Stomach (tissue), 9 donors: ENCODE measurements around the gene SBSN. TPM values are rescaled to one million over a fixed set of nuclear protein-coding genes. Genes with fewer than 3 reads are reported as not detected.

ENCODE experiments used
- DNase-seq, 2 donors: peaks; one replicate each; pipeline versions ENCODE4 v3.0.0 to v3.0.0-alpha.2; 2013 to 2019
- H3K27ac ChIP-seq, 5 donors: fragments of 200-600 bp in 4 of 5; sonication (generic) in 4 of 5; one replicate each; pipeline ENCODE4 v1.5.1; 2013 to 2019; ENCODE audit warnings: mild to moderate bottlenecking in 1 of 5, moderate library complexity in 1 of 5
- H3K27me3 ChIP-seq, 3 donors: fragments of 200-600 bp; sonication (generic); one replicate each; pipeline ENCODE4 v1.5.1; 2017 to 2019; ENCODE audit warnings: mixed run types in 1 of 3
- H3K36me3 ChIP-seq, 4 donors: fragments of 200-600 bp; sonication (generic); 1 replicate in 3 of 4; 2 replicates in 1 of 4; pipeline ENCODE4 v1.5.1; 2016 to 2019
- H3K4me1 ChIP-seq, 4 donors: fragments of 200-600 bp; sonication (generic); one replicate each; pipeline ENCODE4 v1.5.1; 2016 to 2019
- H3K4me3 ChIP-seq, 4 donors: fragments of 200-600 bp; sonication (generic) in 3 of 4; one replicate each; pipeline ENCODE4 v1.5.1; 2016 to 2019; ENCODE audit warnings: mild to moderate bottlenecking in 1 of 4
- H3K9me3 ChIP-seq, 4 donors: fragments of 200-600 bp; sonication (generic); one replicate each; pipeline ENCODE4 v1.5.1; 2016 to 2019
- CTCF ChIP-seq, 7 experiments: fragments of 450-650 bp in 4 of 7; fragments of 200-600 bp in 3 of 7; sonication (generic) in 3 of 7; IDR thresholded peaks; one replicate each; pipeline ENCODE4 v1.5.1; 2016 to 2019; ENCODE audit warnings: antibody characterized with exemption in 7 of 7, control low read depth in 2 of 7, mild to moderate bottlenecking in 1 of 7
- EP300 ChIP-seq: sonication (generic); formaldehyde crosslinking; IDR thresholded peaks from one replicate; pipeline ENCODE4 v1.6.1; 2017; ENCODE audit warnings: antibody characterized with exemption
- POLR2A ChIP-seq, 4 donors: fragments of 450-650 bp; IDR thresholded peaks; one replicate each; pipeline ENCODE4 v1.6.1; 2016; ENCODE audit warnings: antibody characterized with exemption in 4 of 4, control low read depth in 2 of 4, mild to moderate bottlenecking in 1 of 4, moderate library complexity in 1 of 4
- POLR2AphosphoS5 ChIP-seq, 3 donors: sonication (generic); formaldehyde crosslinking; IDR thresholded peaks; one replicate each; pipeline ENCODE4 v1.6.1; 2016; ENCODE audit warnings: antibody characterized with exemption in 3 of 3
- WGBS, 5 donors: extraction: QIAGEN DNeasy Blood & Tissue Kit in 3 of 5; methylation state at CpG; one replicate each; pipeline versions ENCODE4 v1.1.5 to v1.1.7; 2013 to 2018; 5-methylcytosine and 5-hydroxymethylcytosine counted together
- intact Hi-C: fragments of 100-400 bp; cut with DNase I; formaldehyde crosslinking; loops from one replicate; pipeline ENCODE4 v1.15.1; 2023; ENCODE audit warnings: low total_unique reads
- polyA plus RNA-seq, 3 donors: library from polyadenylated mRNA; stranded (reverse); fragments of 200-250 nt; gene quantifications; one replicate each; pipeline ENCODE4 v1.2.3, GENCODE V29; 2013
- total RNA-seq, 5 donors: library from RNA; depleted of rRNA; stranded (reverse); fragments of >200 nt; gene quantifications; one replicate each; pipeline versions ENCODE4 v1.1.0 to v1.2.3, GENCODE V29; 2014 to 2016
- donor health status: healthy with polysubstance abuse.
- donor health status: Bipolar disorder and iron deficiency.
- donor health status: healthy.

The SBSN gene
- total and polyA plus RNA-seq, 8 donors, result 1.1 to 29.2 TPM; not detected in 6

GRCh38 chr19:35474104-35474503 lies 54.0 kb downstream of the SBSN start:
- no peak for DNase-seq
- intact Hi-C loops, result no loop called here
- no peak for TF ChIP-seq CTCF (IDR thresholded peaks at IDR 0.05)
- TF ChIP-seq POLR2AphosphoS5 (IDR thresholded peaks at IDR 0.05), result no peak
- TF ChIP-seq POLR2A (IDR thresholded peaks at IDR 0.05), result no peak
- TF ChIP-seq EP300, result no peak
- 90 to 96% (median 95%) methylated on average over 14 of the region's 14 CpGs for WGBS, 5 donors
- H3K4me3 ChIP-seq, result no peak overlapping the region
- H3K4me1 ChIP-seq, result peaks cover 0 to 7% (median 0%) of the 10 kb centered on the region in 4 donors
- H3K27ac ChIP-seq, result no peak overlapping the region
- no peaks in the 10 kb centered on the region for H3K36me3 ChIP-seq
- H3K9me3 ChIP-seq, result no peaks in the 10 kb centered on the region
- H3K27me3 ChIP-seq, result no peaks in the 10 kb centered on the region

Other genes with a start within 250 kb of the SBSN start
- 10 to 100 TPM in 1 of 5 donors, not detected in 4; 10.4 TPM for gene HAMP, start 245.8 kb downstream of the SBSN start, total RNA-seq
- gene HAMP, start 245.8 kb downstream of the SBSN start, polyA plus RNA-seq, result 1 to 10 TPM in 1 of 3 donors, under 1 TPM in 1, not detected in 1; 0.60 to 6.6 TPM
- gene MAG, start 236.2 kb downstream of the SBSN start, total RNA-seq, result 1 to 10 TPM in 1 of 5 donors, under 1 TPM in 1, not detected in 3; 0.73 to 5.5 TPM
- gene MAG, start 236.2 kb downstream of the SBSN start, polyA plus RNA-seq, result under 1 TPM in 1 of 3 donors, not detected in 2; 0.05 TPM
- gene CD22, start 199.1 kb downstream of the SBSN start, total RNA-seq, result 1 to 10 TPM in 2 of 5 donors, not detected in 3; 3.1 to 5.7 TPM
- 1 to 10 TPM; 2.0 to 5.5 (median 4.0) TPM for gene CD22, start 199.1 kb downstream of the SBSN start, polyA plus RNA-seq
- under 1 TPM in 1 of 5 donors, not detected in 4; 0.18 TPM for gene FFAR1, start 180.4 kb downstream of the SBSN start, total RNA-seq
- gene FFAR1, start 180.4 kb downstream of the SBSN start, polyA plus RNA-seq, result not detected
- gene FFAR3, start 169.9 kb downstream of the SBSN start, total RNA-seq, result not detected
- under 1 TPM in 2 of 3 donors, not detected in 1; 0.30 to 0.56 TPM for gene FFAR3, start 169.9 kb downstream of the SBSN start, polyA plus RNA-seq
- gene GPR42, start 157.2 kb downstream of the SBSN start, total RNA-seq, result not detected
- gene GPR42, start 157.2 kb downstream of the SBSN start, polyA plus RNA-seq, result under 1 TPM in 1 of 3 donors, not detected in 2; 0.19 TPM
- 1 to 10 TPM in 1 of 5 donors, not detected in 4; 1.4 TPM for gene FFAR2, start 80.1 kb downstream of the SBSN start, total RNA-seq
- under 1 TPM; 0.35 to 0.62 (median 0.46) TPM for gene FFAR2, start 80.1 kb downstream of the SBSN start, polyA plus RNA-seq
- not detected for gene KRTDAP, start 37.8 kb downstream of the SBSN start, total RNA-seq
- 1 to 10 TPM in 2 of 3 donors, not detected in 1; 2.3 to 3.0 TPM for gene KRTDAP, start 37.8 kb downstream of the SBSN start, polyA plus RNA-seq
- 10 to 100 TPM in 2 of 5 donors, 1 to 10 TPM in 2, not detected in 1; 4.9 to 36.9 (median 20.2) TPM for gene DMKN, start 14.7 kb downstream of the SBSN start, total RNA-seq
- 100 to 1,000 TPM in 1 of 3 donors, 10 to 100 TPM in 2; 76.7 to 139 (median 83.6) TPM for gene DMKN, start 14.7 kb downstream of the SBSN start, polyA plus RNA-seq
- gene GAPDHS, start 5.1 kb upstream of the SBSN start, total RNA-seq, result not detected
- gene GAPDHS, start 5.1 kb upstream of the SBSN start, polyA plus RNA-seq, result not detected
- 100 to 1,000 TPM in 1 of 5 donors, 10 to 100 TPM in 3, 1 to 10 TPM in 1; 7.0 to 121 (median 57.6) TPM for gene TMEM147, start 17.3 kb upstream of the SBSN start, total RNA-seq
- 100 to 1,000 TPM in 1 of 3 donors, 10 to 100 TPM in 2; 63.4 to 131 (median 77.4) TPM for gene TMEM147, start 17.3 kb upstream of the SBSN start, polyA plus RNA-seq
- gene ATP4A, start 35.3 kb upstream of the SBSN start, total RNA-seq, result 100 to 1,000 TPM in 4 of 5 donors, 1 to 10 TPM in 1; 9.8 to 890 (median 236) TPM
- gene ATP4A, start 35.3 kb upstream of the SBSN start, polyA plus RNA-seq, result 100 to 1,000 TPM; 257 to 357 (median 345) TPM
- not detected for gene PMIS2, start 57.9 kb upstream of the SBSN start, total RNA-seq
- gene PMIS2, start 57.9 kb upstream of the SBSN start, polyA plus RNA-seq, result not detected
- gene HAUS5, start 84.4 kb upstream of the SBSN start, total RNA-seq, result 10 to 100 TPM in 1 of 5 donors, 1 to 10 TPM in 4; 4.1 to 23.2 (median 4.9) TPM
- gene HAUS5, start 84.4 kb upstream of the SBSN start, polyA plus RNA-seq, result 10 to 100 TPM in 1 of 3 donors, 1 to 10 TPM in 2; 4.4 to 17.0 (median 5.6) TPM
- gene RBM42, start 100.7 kb upstream of the SBSN start, total RNA-seq, result 100 to 1,000 TPM in 1 of 5 donors, 10 to 100 TPM in 4; 26.6 to 133 (median 46.9) TPM
- 10 to 100 TPM; 56.5 to 60.8 (median 58.6) TPM for gene RBM42, start 100.7 kb upstream of the SBSN start, polyA plus RNA-seq
- gene ETV2, start 113.4 kb upstream of the SBSN start, total RNA-seq, result 10 to 100 TPM in 1 of 5 donors, under 1 TPM in 1, not detected in 3; 0.55 to 11.7 TPM
- gene ETV2, start 113.4 kb upstream of the SBSN start, polyA plus RNA-seq, result 1 to 10 TPM; 4.5 to 6.3 (median 6.1) TPM
- 100 to 1,000 TPM; 198 to 680 (median 373) TPM for gene COX6B1, start 120.0 kb upstream of the SBSN start, total RNA-seq
- gene COX6B1, start 120.0 kb upstream of the SBSN start, polyA plus RNA-seq, result 1,000 to 10,000 TPM; 1,105 to 1,293 (median 1,217) TPM
- not detected for gene UPK1A, start 138.2 kb upstream of the SBSN start, total RNA-seq
- gene UPK1A, start 138.2 kb upstream of the SBSN start, polyA plus RNA-seq, result under 1 TPM in 1 of 3 donors, not detected in 2; 0.08 TPM
- 1 to 10 TPM in 1 of 5 donors, not detected in 4; 8.2 TPM for gene ZBTB32, start 176.2 kb upstream of the SBSN start, total RNA-seq
- under 1 TPM in 2 of 3 donors, not detected in 1; 0.43 to 0.46 TPM for gene ZBTB32, start 176.2 kb upstream of the SBSN start, polyA plus RNA-seq
- 10 to 100 TPM in 4 of 5 donors, 1 to 10 TPM in 1; 8.3 to 92.4 (median 24.9) TPM for gene KMT2B, start 189.7 kb upstream of the SBSN start, total RNA-seq
- gene KMT2B, start 189.7 kb upstream of the SBSN start, polyA plus RNA-seq, result 10 to 100 TPM; 13.9 to 22.6 (median 15.1) TPM
- 10 to 100 TPM in 2 of 5 donors, 1 to 10 TPM in 3; 3.6 to 36.8 (median 9.0) TPM for gene IGFLR1, start 214.1 kb upstream of the SBSN start, total RNA-seq
- gene IGFLR1, start 214.1 kb upstream of the SBSN start, polyA plus RNA-seq, result 10 to 100 TPM in 1 of 3 donors, 1 to 10 TPM in 2; 6.4 to 15.6 (median 9.8) TPM
- 10 to 100 TPM; 11.4 to 98.0 (median 57.1) TPM for gene U2AF1L4, start 217.1 kb upstream of the SBSN start, total RNA-seq
- 10 to 100 TPM; 27.6 to 53.0 (median 44.8) TPM for gene U2AF1L4, start 217.1 kb upstream of the SBSN start, polyA plus RNA-seq
- 10 to 100 TPM in 3 of 5 donors, 1 to 10 TPM in 1, not detected in 1; 9.3 to 58.0 (median 32.2) TPM for gene PSENEN, start 217.3 kb upstream of the SBSN start, total RNA-seq
- 100 to 1,000 TPM in 1 of 3 donors, 10 to 100 TPM in 2; 49.2 to 101 (median 51.0) TPM for gene PSENEN, start 217.3 kb upstream of the SBSN start, polyA plus RNA-seq
- 10 to 100 TPM in 3 of 5 donors, 1 to 10 TPM in 2; 2.3 to 26.5 (median 17.9) TPM for gene LIN37, start 220.3 kb upstream of the SBSN start, total RNA-seq
- gene LIN37, start 220.3 kb upstream of the SBSN start, polyA plus RNA-seq, result 10 to 100 TPM; 21.5 to 44.9 (median 29.2) TPM
- gene HSPB6, start 228.7 kb upstream of the SBSN start, total RNA-seq, result 100 to 1,000 TPM in 3 of 5 donors, 10 to 100 TPM in 2; 25.0 to 492 (median 209) TPM
- gene HSPB6, start 228.7 kb upstream of the SBSN start, polyA plus RNA-seq, result 10 to 100 TPM; 45.0 to 84.9 (median 71.5) TPM
- gene PROSER3, start 229.9 kb upstream of the SBSN start, total RNA-seq, result 10 to 100 TPM in 4 of 5 donors, 1 to 10 TPM in 1; 5.9 to 61.3 (median 36.5) TPM
- gene PROSER3, start 229.9 kb upstream of the SBSN start, polyA plus RNA-seq, result 1 to 10 TPM; 3.6 to 6.7 (median 4.5) TPM
- 10 to 100 TPM in 4 of 5 donors, 1 to 10 TPM in 1; 5.1 to 73.6 (median 25.4) TPM for gene ARHGAP33, start 247.3 kb upstream of the SBSN start, total RNA-seq
- 1 to 10 TPM; 1.4 to 8.0 (median 6.9) TPM for gene ARHGAP33, start 247.3 kb upstream of the SBSN start, polyA plus RNA-seq